Upper lobe of left lung (tissue), 4 donors: ENCODE measurements around the gene KCNT1.

Source experiments
- CTCF ChIP-seq, 6 experiments: fragments of 450-650 bp in 4 of 6; fragments of 200-600 bp in 2 of 6; sonication (generic) in 2 of 6; IDR thresholded peaks; one replicate each; pipeline ENCODE4 v1.5.1; 2016 to 2019; ENCODE audit warnings: antibody characterized with exemption in 6 of 6
- POLR2AphosphoS5 ChIP-seq, 2 donors: sonication (generic); formaldehyde crosslinking; IDR thresholded peaks; one replicate each; pipeline ENCODE4 v1.5.1; 2017; ENCODE audit warnings: antibody characterized with exemption in 2 of 2

- TF ChIP-seq CTCF (IDR thresholded peaks at IDR 0.05), result no peak
- TF ChIP-seq POLR2AphosphoS5 (IDR thresholded peaks at IDR 0.05), result no peak
These were observed 86.0 kb downstream of the KCNT1 start for GRCh38 chr9:135787776-135788575.
